Fibroblast of skin of right biceps (primary cell): ENCODE results near the gene SEC14L3.

Experiments
- DNase-seq: peaks from one replicate; pipeline ENCODE4 v3.0.0-alpha.2; 2013

Gene SEC14L3

GRCh38 chr22:30471616-30472318, at the start of gene SEC14L3:
TSS of gene SEC14L3 (minus strand) at chr22:30472017. CDS start at chr22:30471958, 59 bp downstream.
- DNase-seq = no peak

DNA sequence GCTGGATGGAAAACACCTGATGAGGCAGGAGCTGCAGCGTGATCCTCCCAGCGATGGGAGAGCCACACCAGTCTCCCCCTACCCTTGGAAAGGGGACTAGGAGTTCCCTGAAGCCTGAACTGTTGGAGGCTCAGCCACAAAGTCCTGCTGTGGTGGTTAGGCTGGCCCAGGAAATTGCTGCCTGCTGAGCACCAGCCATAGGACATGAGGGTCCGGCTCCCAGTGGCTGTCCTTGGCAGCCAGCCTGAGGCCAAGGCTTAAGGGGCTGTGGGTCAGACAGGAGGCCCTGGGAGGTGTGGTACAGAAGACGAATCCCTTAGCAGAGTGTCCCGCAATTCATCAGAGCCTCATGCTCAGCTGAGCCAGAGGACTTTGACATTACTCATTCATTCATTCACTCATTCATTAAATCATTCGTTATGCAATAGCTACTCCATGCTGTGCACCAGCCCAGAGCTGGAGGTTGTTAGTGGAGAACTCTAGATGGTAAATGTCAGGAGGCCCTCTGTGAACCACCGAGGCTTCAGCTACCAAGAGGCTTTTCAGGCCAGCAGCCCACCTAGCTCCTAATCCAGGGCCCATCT, 48.1 kb upstream of the SEC14L3 start:
- no peak for DNase-seq

DNA sequence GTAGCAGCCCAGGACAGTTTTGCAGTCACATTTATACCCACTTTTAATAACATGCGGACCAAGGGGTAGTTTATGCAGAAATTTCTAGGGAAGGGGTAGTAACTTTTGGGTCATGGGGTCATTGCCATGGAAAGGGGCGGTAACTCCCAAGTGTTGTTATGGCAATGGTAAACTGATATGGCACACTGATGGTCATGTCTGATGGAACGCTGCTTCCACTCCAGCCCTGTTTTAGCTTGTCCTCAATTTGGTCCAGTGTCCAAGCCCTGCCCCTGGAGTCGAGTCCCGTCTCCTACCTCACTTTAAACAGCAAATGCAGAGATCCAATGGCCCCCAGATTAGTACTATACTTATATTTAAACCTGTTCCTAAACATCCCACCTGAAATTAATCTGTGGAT, 44.9 kb upstream of the SEC14L3 start:
- no peak for DNase-seq

DNA sequence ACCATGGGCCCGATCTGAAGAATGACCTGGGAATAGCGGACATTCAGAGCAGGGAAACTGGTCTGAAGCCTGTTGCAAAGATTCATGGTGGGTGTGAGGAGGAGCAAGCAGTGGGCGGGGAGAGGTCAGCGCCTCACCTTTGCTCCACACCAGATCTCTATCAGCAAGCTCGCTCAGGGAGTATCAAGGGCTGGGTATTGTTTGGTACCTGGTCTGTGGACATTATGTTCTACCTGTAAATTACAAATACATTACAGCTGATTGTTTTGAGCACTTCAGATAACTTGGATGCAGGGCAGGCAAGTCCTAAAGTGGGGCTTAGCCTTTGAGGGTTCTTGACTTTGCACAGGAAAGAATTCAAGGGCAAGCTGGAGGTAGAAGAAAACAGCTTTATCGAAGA, 44.5 kb upstream of the SEC14L3 start:
- no peak for DNase-seq

DNA sequence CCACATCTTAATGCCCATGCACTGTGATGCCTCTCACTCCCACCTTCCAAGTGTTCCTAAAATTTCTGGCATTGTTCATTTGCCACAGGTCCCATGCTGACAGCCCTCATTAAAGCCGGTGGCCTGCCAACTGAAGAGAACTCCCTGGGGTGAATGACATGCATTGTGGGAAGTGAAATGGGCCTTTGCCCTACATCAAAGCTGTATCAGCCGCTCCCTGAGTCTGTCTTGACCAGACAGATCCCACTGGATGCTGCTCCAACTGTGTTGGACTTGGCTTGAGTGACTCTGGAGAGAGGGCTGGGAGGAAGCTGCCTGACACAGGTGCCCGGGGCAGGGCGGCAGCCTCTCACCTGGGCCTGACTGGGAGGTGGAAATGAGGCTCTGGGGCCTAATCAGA, 42.4 kb upstream of the SEC14L3 start:
- no peak for DNase-seq

DNA sequence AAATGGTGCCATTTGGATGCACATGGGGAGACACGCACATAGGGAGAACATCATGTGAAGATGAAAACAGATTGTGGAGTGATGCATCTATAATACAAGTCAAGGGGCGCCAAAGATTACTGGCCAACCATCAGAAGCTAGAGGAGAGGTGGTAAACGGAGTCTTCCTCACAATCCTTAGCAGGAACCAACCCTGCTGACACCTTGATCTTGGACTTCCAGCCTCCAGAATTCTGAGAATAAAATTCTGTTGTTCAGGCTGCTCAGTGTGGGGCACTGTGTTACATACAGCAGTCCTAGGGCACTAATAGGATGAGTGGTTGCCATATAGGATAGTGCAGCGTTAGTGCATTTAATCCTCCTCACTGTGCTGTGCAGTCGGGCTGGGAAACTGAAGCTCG, 41.6 kb upstream of the SEC14L3 start:
- no peak for DNase-seq

GRCh38 chr22:30511911-30512310, 40.1 kb upstream of the SEC14L3 start:
- DNase-seq = no peak

DNA sequence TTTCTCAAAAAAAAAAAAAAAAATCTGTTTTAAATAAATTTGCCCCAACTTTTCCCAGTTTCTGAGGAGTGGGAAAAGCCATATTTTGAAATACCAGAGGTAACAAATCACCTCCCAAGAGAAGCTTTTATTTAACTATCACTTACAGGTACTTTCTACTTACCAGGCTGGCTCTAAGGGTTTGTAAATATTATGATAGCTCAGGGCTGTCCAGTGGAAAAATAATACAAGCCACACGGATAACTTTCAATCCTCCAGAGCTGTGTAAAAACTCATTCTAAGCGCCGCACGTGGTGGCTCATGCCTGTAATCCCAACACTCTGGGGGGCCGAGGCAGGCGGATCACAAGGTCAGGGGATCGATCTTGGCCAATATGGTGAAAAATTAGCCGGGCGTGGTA, 39.3 kb upstream of the SEC14L3 start:
- no peak for DNase-seq

DNA sequence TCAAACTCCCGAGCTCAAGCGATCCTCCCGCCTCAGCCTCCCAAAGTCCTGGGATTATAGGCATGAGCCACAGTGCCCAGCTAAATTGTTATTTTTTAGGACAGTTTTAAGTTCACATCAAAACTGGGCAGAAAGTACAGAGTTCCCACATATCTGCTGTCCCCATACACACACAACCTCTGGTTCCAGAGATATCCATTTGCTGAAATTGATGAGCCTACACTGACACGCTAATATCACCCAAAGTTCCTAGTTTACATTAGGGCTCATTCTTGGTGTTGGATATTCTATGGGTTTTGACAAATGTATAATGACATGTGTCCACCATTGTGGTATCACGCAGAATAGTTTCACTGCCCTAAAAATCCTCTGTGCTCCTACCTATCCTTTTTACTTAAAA, 36.4 kb upstream of the SEC14L3 start:
- no peak for DNase-seq

GRCh38 chr22:30507670-30508069, 35.9 kb upstream of the SEC14L3 start:
- no peak for DNase-seq

GRCh38 chr22:30506507-30506968, 34.7 kb upstream of the SEC14L3 start:
- no peak for DNase-seq

DNA sequence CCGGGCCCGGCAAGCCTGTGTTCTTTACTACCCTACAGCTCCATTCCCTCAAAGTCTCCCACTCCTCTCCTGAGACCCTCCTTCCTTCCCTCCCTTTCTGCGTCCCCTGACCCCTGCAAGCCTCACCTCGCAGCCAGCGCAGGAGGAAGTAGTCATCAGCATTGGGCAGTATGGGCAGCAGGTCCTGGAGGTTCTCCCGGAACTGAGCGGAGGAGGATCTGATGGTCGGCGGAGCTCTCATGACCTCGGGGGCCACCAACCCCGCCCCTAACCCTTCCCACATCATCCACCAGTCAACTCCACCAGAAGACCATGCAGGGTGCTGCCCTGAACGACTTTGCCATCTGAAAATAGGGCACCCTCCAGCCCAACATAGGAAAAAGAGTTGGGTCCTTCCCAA, 31.7 kb upstream of the SEC14L3 start:
- no peak for DNase-seq

GRCh38 chr22:30502911-30503310, 31.1 kb upstream of the SEC14L3 start:
- DNase-seq = no peak

DNA sequence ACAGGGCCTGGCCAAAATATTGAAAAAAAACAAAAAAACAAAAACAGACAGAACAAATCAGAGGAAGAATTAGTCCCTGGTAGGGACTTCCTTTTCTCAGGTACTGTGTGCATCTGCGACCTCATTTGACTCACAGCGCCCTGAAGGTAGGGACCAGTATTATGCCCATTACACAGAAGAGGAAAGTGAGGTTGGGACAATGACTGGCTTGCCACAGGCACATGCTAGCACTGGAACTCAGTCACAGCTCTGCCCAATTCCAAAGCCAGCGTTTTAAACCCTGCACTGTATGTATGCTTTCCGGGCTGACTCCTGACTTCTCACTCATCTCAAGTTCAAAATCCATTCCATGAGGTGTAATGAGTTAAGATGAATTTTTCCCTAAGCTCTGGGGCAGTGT, 30.3 kb upstream of the SEC14L3 start:
- no peak for DNase-seq

- DNase-seq = no peak
Observed at GRCh38 chr22:30500628-30501027, 28.8 kb upstream of the SEC14L3 start.

DNA sequence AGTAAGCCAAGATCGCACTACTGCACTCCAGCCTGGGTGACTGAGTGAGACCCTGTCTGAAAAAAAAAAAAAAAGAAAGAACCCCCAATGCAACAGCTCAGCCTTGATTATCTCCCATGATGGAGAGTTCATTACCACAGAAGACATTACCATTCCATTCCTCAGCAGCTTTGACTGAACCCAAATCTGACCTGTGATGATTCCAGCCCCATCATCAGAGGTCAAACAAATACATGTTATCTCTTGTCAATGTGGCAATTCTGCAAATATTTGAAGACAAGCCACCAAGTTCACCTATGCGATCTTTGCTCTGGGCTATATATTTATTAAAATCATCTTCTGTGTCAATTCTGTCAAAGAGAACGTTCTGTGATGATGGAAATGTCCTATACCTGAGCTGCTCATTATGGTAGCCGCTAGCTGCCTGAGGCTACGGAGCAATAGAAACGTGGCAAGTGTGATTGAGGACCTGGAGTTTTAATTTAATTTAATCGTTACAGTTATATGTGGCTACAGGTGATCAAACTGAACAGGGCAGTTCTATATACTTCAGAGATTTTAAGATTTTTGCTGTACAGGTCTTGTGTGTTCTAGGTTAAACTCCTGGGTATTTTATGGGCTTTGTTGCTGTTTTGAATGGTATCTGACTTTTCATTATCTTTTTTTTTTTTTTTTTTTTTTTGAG, 25.8 kb upstream of the SEC14L3 start:
- DNase-seq = no peak

GRCh38 chr22:30495041-30495784, 23.4 kb upstream of the SEC14L3 start:
- DNase-seq = no peak

- DNase-seq = no peak
Observed at GRCh38 chr22:30492144-30492543, 20.3 kb upstream of the SEC14L3 start.

- DNase-seq = no peak
Observed at GRCh38 chr22:30491381-30491780, 19.6 kb upstream of the SEC14L3 start.

- no peak for DNase-seq
Observed at GRCh38 chr22:30490399-30490798, 18.6 kb upstream of the SEC14L3 start.

GRCh38 chr22:30488121-30488520, 16.3 kb upstream of the SEC14L3 start:
- no peak for DNase-seq

DNA sequence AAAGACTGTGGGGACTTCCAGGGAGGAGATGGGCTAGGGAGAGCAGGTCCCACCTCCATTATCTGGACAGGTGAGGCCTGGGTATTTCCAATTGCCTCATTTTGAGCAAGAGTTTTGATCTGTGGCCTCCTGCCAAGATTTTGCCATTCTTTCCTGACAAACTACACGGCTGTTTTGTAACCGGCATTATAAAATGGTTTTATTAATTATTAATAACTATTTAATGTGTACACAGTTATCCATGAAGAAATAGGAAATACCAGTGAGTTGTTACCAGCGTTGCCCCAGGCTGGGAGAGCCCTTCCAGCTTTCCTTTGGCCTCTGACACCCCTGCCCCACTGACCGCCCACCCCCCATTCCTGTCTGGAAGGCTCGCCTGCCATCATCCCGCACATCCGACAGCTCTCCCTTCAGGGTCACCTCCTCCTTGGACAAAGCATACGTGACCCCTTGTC, 14.9 kb upstream of the SEC14L3 start:
- no peak for DNase-seq

DNA sequence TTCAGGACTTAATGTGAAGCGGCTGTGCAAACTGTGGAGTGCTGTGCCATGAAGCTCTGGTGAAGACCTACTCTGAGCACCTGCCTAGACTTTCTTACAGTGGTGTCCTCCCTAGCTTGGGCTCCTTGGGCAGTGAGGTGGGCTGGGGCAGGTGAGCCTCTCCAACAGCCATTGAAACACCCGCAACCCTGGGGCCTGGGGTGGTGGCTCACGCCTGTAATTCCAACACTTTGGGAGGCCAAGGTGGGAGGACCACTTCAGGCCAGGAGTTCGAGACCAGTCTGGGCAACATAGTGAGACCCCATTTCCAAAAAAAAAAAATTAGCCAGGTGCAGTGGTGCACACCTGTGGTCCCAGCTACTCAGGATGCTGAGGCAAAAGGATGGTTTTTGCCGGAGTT, 14.3 kb upstream of the SEC14L3 start:
- DNase-seq = no peak
